22Rv1 (cell line): ENCODE measurements around the gene OTOP2.

Experiments used
- H3K27ac ChIP-seq: fragments of 450-650 bp; 2 replicates; pipeline ENCODE4 v1.5.1; 2017
- CTCF ChIP-seq: fragments of 450-650 bp; IDR thresholded peaks from 2 replicates; pipeline ENCODE4 v1.5.1; 2017; ENCODE audit warnings: mild to moderate bottlenecking
- ZFX ChIP-seq: fragments of 450-650 bp; IDR thresholded peaks from 2 replicates; pipeline ENCODE4 v1.6.1; 2017; ENCODE audit warnings: antibody characterized with exemption, borderline replicate concordance

OTOP2 gene

GRCh38 chr17:74964246-74964761 is 40.2 kb downstream of the OTOP2 start:
- no peak for TF ChIP-seq ZFX
- TF ChIP-seq CTCF = no peak
- H3K27ac ChIP-seq = no peak overlapping the region

- no peak for TF ChIP-seq CTCF
Measured at GRCh38 chr17:74964988-74965622, 41.0 kb downstream of the OTOP2 start.

GRCh38 chr17:74968361-74968780 is 44.3 kb downstream of the OTOP2 start:
- TF ChIP-seq ZFX (no peak), CTCF (no peak)
- H3K27ac ChIP-seq = peak overlapping the region; percentile 91

More at GRCh38 chr17:74964988-74965622, 41.0 kb downstream of the OTOP2 start:
- H3K27ac ChIP-seq = no peak overlapping the region

GRCh38 chr17:74969501-74969900 is 45.4 kb downstream of the OTOP2 start:
- H3K27ac ChIP-seq = peak overlapping the region; percentile 91

- no peak for TF ChIP-seq ZFX
- no peak for TF ChIP-seq CTCF
- H3K27ac ChIP-seq = peak overlapping the region; percentile 91
Measured at GRCh38 chr17:74970395-74970794, 46.3 kb downstream of the OTOP2 start.

GRCh38 chr17:74971069-74971841 is 47.2 kb downstream of the OTOP2 start:
- no peak for TF ChIP-seq ZFX
- no peak for TF ChIP-seq CTCF
- H3K27ac ChIP-seq = peak overlapping the region; percentile 91

GRCh38 chr17:74971842-74972106 is 47.7 kb downstream of the OTOP2 start:
- TF ChIP-seq ZFX (no peak), CTCF (no peak)
- peak overlapping the region; percentile 91 for H3K27ac ChIP-seq
